HCT116 (cell line): Measurements from ENCODE around the gene DNAH10. TPM values are rescaled to one million over a fixed set of nuclear protein-coding genes. Genes with fewer than 3 reads are reported as not detected.

Experiments
- ATAC-seq: fragments of 200-7000 bp; cut with Tn5 transposase; 2 replicates; pipeline ENCODE4 v1.9.1; 2020; ENCODE audit warnings: mild to moderate bottlenecking, moderate library complexity
- BruUV-seq: library from RNA; stranded (reverse); fragments of 400-500 nt; replicated peaks from 2 replicates; lab custom pipeline; 2021; lab: Mats Ljungman, UMichigan
- CTCF ChIA-PET: fragments of 300-600 bp; sonication (Branson Sonifier 250); formaldehyde crosslinking; loops from one replicate; lab custom pipeline; 2021; ENCODE audit warnings: antibody characterized with exemption; lab: Charles Lee
- POLR2A ChIA-PET: fragments of 300-600, 350-600 bp; sonication (Branson Sonifier 250); formaldehyde crosslinking; loops from one replicate; lab custom pipeline; 2021; ENCODE audit warnings: antibody characterized with exemption; lab: Charles Lee
- RAD21 ChIA-PET, 2 experiments: fragments of 300-600 bp; sonication (Branson Sonifier 250); formaldehyde crosslinking; loops; one replicate each; lab custom pipeline; 2023; ENCODE audit warnings: low total read pairs in 2 of 2; ENCODE audit not compliant: uncharacterized antibody in 2 of 2, unreplicated experiment in 2 of 2, low non-redundant PET in 1 of 2; lab: Charles Lee
- DNase-seq: peaks from one replicate; pipeline ENCODE4 v3.0.0-alpha.2; 2010; ENCODE audit warnings: low read depth, low spot score
- H2AFZ ChIP-seq: fragments of 200-600 bp; shearing (Covaris generic), sonication (generic); 2 replicates; pipeline ENCODE4 v1.6.1; 2017; ENCODE audit warnings: low read depth, mixed run types, mixed read lengths, antibody characterized with exemption, low read length; ENCODE audit not compliant: poor library complexity, severe bottlenecking
- H3K27ac ChIP-seq: 2 replicates; pipeline ENCODE4 v1.5.1; 2012; ENCODE audit warnings: low read depth, low read length
- H3K27me3 ChIP-seq: fragments of 200-600 bp; sonication (generic); 2 replicates; pipeline ENCODE4 v1.6.1; 2016; ENCODE audit warnings: mixed run types, low read length, mixed read lengths; ENCODE audit not compliant: insufficient read depth
- H3K36me3 ChIP-seq, 2 experiments: fragments of 200-500 bp in 1 of 2; fragments of 200-600 bp in 1 of 2; sonication (Bioruptor generic) in 1 of 2; sonication (generic) in 1 of 2; 2 replicates each; pipeline versions ENCODE4 v1.5.1 to v1.6.1; 2014 to 2016; ENCODE audit warnings: low read length in 2 of 2, inconsistent platforms in 1 of 2, mixed read lengths in 1 of 2, mixed run types in 1 of 2; ENCODE audit not compliant: insufficient read depth in 2 of 2, control insufficient read depth in 1 of 2
- H3K4me1 ChIP-seq, 2 experiments: fragments of 200-600 bp in 1 of 2; sonication (generic) in 1 of 2; 2 replicates each; pipeline versions ENCODE4 v1.5.1 to v1.6.1; 2012 to 2017; ENCODE audit warnings: low read length in 2 of 2, inconsistent platforms in 1 of 2, mild to moderate bottlenecking in 1 of 2, mixed read lengths in 1 of 2, mixed run types in 1 of 2, moderate library complexity in 1 of 2; ENCODE audit not compliant: insufficient read depth in 2 of 2, control insufficient read depth in 1 of 2
- H3K4me2 ChIP-seq: fragments of 200-600 bp; sonication (generic); 2 replicates; pipeline ENCODE4 v1.6.1; 2017; ENCODE audit warnings: mixed run types, low read length, mixed read lengths
- H3K4me3 ChIP-seq, 2 experiments: fragments of 200-600 bp in 1 of 2; sonication (generic) in 1 of 2; replicated peaks in 1 of 2; 2 replicates each; pipeline ENCODE4 v1.5.1; 2011 to 2016; ENCODE audit warnings: low read length in 2 of 2, control low read depth in 1 of 2, low read depth in 1 of 2, mild to moderate bottlenecking in 1 of 2, mixed read lengths in 1 of 2, mixed run types in 1 of 2
- H3K79me2 ChIP-seq: fragments of 200-600 bp; sonication (generic); 2 replicates; pipeline ENCODE4 v1.6.1; 2017; ENCODE audit warnings: mild to moderate bottlenecking, mixed run types, low read length, moderate library complexity, mixed read lengths; ENCODE audit not compliant: insufficient read depth
- H3K9ac ChIP-seq: fragments of 200-600 bp; sonication (generic); 2 replicates; pipeline ENCODE4 v1.6.1; 2016; ENCODE audit warnings: low read length, mixed read lengths
- H3K9me2 ChIP-seq: fragments of 200-600 bp; sonication (generic), shearing (Covaris generic); 2 replicates; pipeline ENCODE4 v1.6.1; 2017; ENCODE audit warnings: mixed run types, mild to moderate bottlenecking, moderate library complexity; ENCODE audit not compliant: insufficient read depth
- H3K9me3 ChIP-seq, 2 experiments: fragments of 200-500 bp in 1 of 2; fragments of 200-600 bp in 1 of 2; sonication (Bioruptor generic) in 1 of 2; sonication (generic) in 1 of 2; 2 replicates each; pipeline ENCODE4 v1.6.1; 2014 to 2017; ENCODE audit warnings: low read length in 2 of 2, mixed read lengths in 2 of 2, inconsistent platforms in 1 of 2, low read depth in 1 of 2, mild to moderate bottlenecking in 1 of 2, mixed run types in 1 of 2, moderate library complexity in 1 of 2; ENCODE audit not compliant: control insufficient read depth in 1 of 2, insufficient read depth in 1 of 2
- H4K20me1 ChIP-seq: fragments of 200-600 bp; sonication (generic), shearing (Covaris generic); 2 replicates; pipeline ENCODE4 v1.6.1; 2017; ENCODE audit warnings: mixed run types, mild to moderate bottlenecking, moderate library complexity; ENCODE audit not compliant: insufficient read depth
- ATF3 ChIP-seq: IDR thresholded peaks from 2 replicates; pipeline ENCODE4 v1.6.1; 2012
- CBX3 ChIP-seq: IDR thresholded peaks from 2 replicates; pipeline ENCODE4 v1.6.1; 2012; ENCODE audit warnings: low read depth
- CEBPB ChIP-seq: IDR thresholded peaks from 2 replicates; pipeline ENCODE4 v1.6.1; 2012; ENCODE audit warnings: low read depth
- EGR1 ChIP-seq: IDR thresholded peaks from 2 replicates; pipeline ENCODE4 v1.6.1; 2012; ENCODE audit warnings: low read depth
- EZH2 ChIP-seq: fragments of 200-600 bp; sonication (generic); IDR thresholded peaks from 2 replicates; pipeline ENCODE4 v1.6.1; 2017; ENCODE audit warnings: antibody characterized with exemption, mixed run types
- EZH2phosphoT487 ChIP-seq: fragments of 200-600 bp; IDR thresholded peaks from 2 replicates; pipeline ENCODE4 v1.6.1; 2018; ENCODE audit warnings: antibody characterized with exemption, borderline replicate concordance
- FOSL1 ChIP-seq: IDR thresholded peaks from 2 replicates; pipeline ENCODE4 v1.6.1; 2012; ENCODE audit warnings: low read depth
- JUND ChIP-seq: IDR thresholded peaks from 2 replicates; pipeline ENCODE4 v1.6.1; 2012
- MAX ChIP-seq: IDR thresholded peaks from 2 replicates; pipeline ENCODE4 v1.6.1; 2012
- POLR2AphosphoS5 ChIP-seq: IDR thresholded peaks from 2 replicates; pipeline ENCODE4 v1.6.1; 2011; ENCODE audit warnings: mild to moderate bottlenecking, low read depth, low read length, moderate library complexity
- RAD21 ChIP-seq: IDR thresholded peaks from 2 replicates; pipeline ENCODE4 v1.6.1; 2012; ENCODE audit warnings: low read depth, mild to moderate bottlenecking
- SIN3A ChIP-seq: IDR thresholded peaks from 2 replicates; pipeline ENCODE4 v1.6.1; 2012; ENCODE audit warnings: low read depth
- SRF ChIP-seq: IDR thresholded peaks from 2 replicates; pipeline ENCODE4 v1.6.1; 2012; ENCODE audit warnings: low read depth
- ZBTB33 ChIP-seq: IDR thresholded peaks from 2 replicates; pipeline ENCODE4 v1.6.1; 2011; ENCODE audit warnings: mild to moderate bottlenecking, low read length, moderate library complexity; ENCODE audit not compliant: insufficient replicate concordance; ENCODE audit errors: extremely low read depth
- ZFX ChIP-seq: fragments of 450-650 bp; IDR thresholded peaks from 2 replicates; pipeline ENCODE4 v1.6.1; 2017
- ZNF274 ChIP-seq: fragments of 200-500 bp; sonication (Bioruptor generic); IDR thresholded peaks from 2 replicates; pipeline ENCODE4 v1.6.1; 2014; ENCODE audit warnings: mild to moderate bottlenecking, low read depth, low read length, inconsistent platforms
- intact Hi-C: fragments of 100-400 bp; cut with micrococcal nuclease; formaldehyde crosslinking; loops from 2 replicates; pipeline ENCODE4 v1.10.0; 2022
- total RNA-seq: library from RNA; stranded (reverse); gene quantifications from one replicate; pipeline ENCODE4 v1.2.1, GENCODE V29; 2021; ENCODE audit not compliant: unreplicated experiment

The DNAH10 gene
- total RNA-seq, 1 experiment from 2014 or later, result 1.3 TPM

GRCh38 chr12:123854232-123854631, 92.1 kb downstream of the DNAH10 start:
- no TSS peak for BruUV-seq
- CTCF ChIA-PET, result no interaction called here
- H3K9me3 ChIP-seq, result no peaks in the 10 kb centered on the region
- H3K27ac ChIP-seq, result no peak overlapping the region
- intact Hi-C loops, result no loop called here
- no peaks in the 10 kb centered on the region for H3K36me3 ChIP-seq
- no peaks in the 10 kb centered on the region for H3K9me2 ChIP-seq
- H3K4me3 ChIP-seq, result no peak overlapping the region
- H4K20me1 ChIP-seq, result no peaks in the 10 kb centered on the region
- H3K4me2 ChIP-seq, result no peak overlapping the region
- ATAC-seq (no peak), DNase-seq (no peak)
- POLR2A ChIA-PET, result no interaction called here
- RAD21 ChIA-PET, result no interaction called here
- H3K9ac ChIP-seq, result no peak overlapping the region
- H3K27me3 ChIP-seq, result no peaks in the 10 kb centered on the region
- TF ChIP-seq EGR1, result no peak
- TF ChIP-seq POLR2AphosphoS5, result no peak
- TF ChIP-seq FOSL1, result no peak
- TF ChIP-seq RAD21, result no peak
- no peak for TF ChIP-seq ZNF274
- TF ChIP-seq ZBTB33, result no peak
- TF ChIP-seq MAX, result no peak
- TF ChIP-seq CEBPB, result no peak
- TF ChIP-seq SRF, result no peak
- no peak for TF ChIP-seq SIN3A
- TF ChIP-seq EZH2, result no peak
- TF ChIP-seq EZH2phosphoT487, result no peak
- no peak for TF ChIP-seq ATF3
- no peak for TF ChIP-seq CBX3
- TF ChIP-seq JUND, result no peak
- TF ChIP-seq ZFX, result no peak
- no peaks in the 10 kb centered on the region for H3K4me1 ChIP-seq
- no peaks in the 10 kb centered on the region for H3K79me2 ChIP-seq
- no peak overlapping the region for H2AFZ ChIP-seq
